Endothelial cell of umbilical vein (primary cell): Measurements from ENCODE around the gene GLB1L. TPM values are rescaled to one million over a fixed set of nuclear protein-coding genes. Genes with fewer than 3 reads are reported as not detected.

ENCODE experiments used
- BruUV-seq: library from RNA; stranded (reverse); fragments of 400-500 nt; replicated peaks from 2 replicates; lab custom pipeline; 2021; lab: Mats Ljungman, UMichigan
- CTCF ChIA-PET: fragments of 300-600, 350-600 bp; sonication (Branson Sonifier 250); formaldehyde crosslinking; loops from one replicate; lab custom pipeline; 2021; ENCODE audit warnings: antibody characterized with exemption, inconsistent platforms; lab: Charles Lee
- POLR2A ChIA-PET: fragments of 300-600, 350-600 bp; sonication (Branson Sonifier 250); formaldehyde crosslinking; loops from one replicate; lab custom pipeline; 2021; ENCODE audit warnings: antibody characterized with exemption, inconsistent platforms; lab: Charles Lee
- DNase-seq: peaks from one replicate; pipeline ENCODE4 v3.0.0-alpha.2; 2011; ENCODE audit warnings: low read depth, low spot score
- FAIRE-seq: peaks from 2 replicates; lab custom pipeline; 2011; peaks lifted over from hg19 to GRCh38; lab: Jason Lieb, UNC
- H2AFZ ChIP-seq: 2 replicates; pipeline ENCODE4 v1.6.0; 2012; ENCODE audit warnings: low read depth, low read length, control low read depth, inconsistent platforms
- H3K27ac ChIP-seq: 2 replicates; pipeline ENCODE4 v1.5.1; 2011; ENCODE audit warnings: low read depth, mild to moderate bottlenecking, control low read depth, low read length, moderate library complexity; ENCODE audit not compliant: insufficient read depth
- H3K27me3 ChIP-seq, 2 experiments: 2 replicates each; pipeline versions ENCODE4 v1.6.0 to v1.6.1; 2011; ENCODE audit warnings: low read length in 2 of 2, mixed read lengths in 1 of 2; ENCODE audit not compliant: control insufficient read depth in 2 of 2, insufficient read depth in 2 of 2
- H3K36me3 ChIP-seq, 2 experiments: 2 replicates in 1 of 2; 3 replicates in 1 of 2; pipeline ENCODE4 v1.5.1; 2011; ENCODE audit warnings: low read length in 2 of 2, mild to moderate bottlenecking in 1 of 2, moderate library complexity in 1 of 2; ENCODE audit not compliant: control insufficient read depth in 2 of 2, insufficient read depth in 2 of 2; ENCODE audit errors: extremely low read depth in 1 of 2
- H3K4me1 ChIP-seq: 3 replicates; pipeline ENCODE4 v1.5.1; 2011; ENCODE audit warnings: mild to moderate bottlenecking, low read length; ENCODE audit not compliant: control insufficient read depth, insufficient read depth; ENCODE audit errors: extremely low read depth
- H3K4me2 ChIP-seq: 2 replicates; pipeline ENCODE4 v1.6.1; 2011; ENCODE audit warnings: low read length, control low read depth, mixed read lengths; ENCODE audit not compliant: insufficient read depth
- H3K4me3 ChIP-seq, 3 experiments: fragments of 200-600 bp in 1 of 3; sonication (generic), shearing (Covaris generic) in 1 of 3; replicated peaks in 1 of 3; 2 replicates each; pipeline ENCODE4 v1.5.1; 2011 to 2016; ENCODE audit warnings: control low read depth in 3 of 3, low read length in 3 of 3, mild to moderate bottlenecking in 2 of 3, inconsistent platforms in 1 of 3, low read depth in 1 of 3, moderate library complexity in 1 of 3; ENCODE audit not compliant: insufficient read depth in 1 of 3
- H3K79me2 ChIP-seq: 2 replicates; pipeline ENCODE4 v1.6.0; 2012; ENCODE audit warnings: low read length, inconsistent platforms; ENCODE audit not compliant: control insufficient read depth, insufficient read depth
- H3K9ac ChIP-seq: replicated peaks from 2 replicates; pipeline ENCODE3; 2011; ENCODE audit warnings: low read length, control low read depth; ENCODE audit not compliant: insufficient read depth; ENCODE audit errors: extremely low read depth
- H3K9me1 ChIP-seq: replicated peaks from 3 replicates; pipeline ENCODE4 v1.6.0; 2011; ENCODE audit warnings: mild to moderate bottlenecking, low read length; ENCODE audit not compliant: control insufficient read depth, insufficient read depth; ENCODE audit errors: extremely low read depth
- H3K9me3 ChIP-seq: replicated peaks from 2 replicates; pipeline ENCODE4 v1.5.1; 2012; ENCODE audit warnings: low read length, inconsistent platforms; ENCODE audit not compliant: control insufficient read depth, insufficient read depth
- H4K20me1 ChIP-seq: replicated peaks from 2 replicates; pipeline ENCODE3; 2011; ENCODE audit warnings: mild to moderate bottlenecking, low read length; ENCODE audit not compliant: control insufficient read depth, insufficient read depth; ENCODE audit errors: extremely low read depth
- CTCF ChIP-seq, 2 donors: IDR thresholded peaks; 1 replicate in 1 of 2; 2 replicates in 1 of 2; pipeline ENCODE4 v1.5.1; 2011; ENCODE audit warnings: low read length in 2 of 2, mild to moderate bottlenecking in 2 of 2, moderate library complexity in 2 of 2, control low read depth in 1 of 2, inconsistent platforms in 1 of 2, low read depth in 1 of 2; ENCODE audit not compliant: insufficient read depth in 1 of 2; ENCODE audit errors: extremely low read depth in 1 of 2
- EZH2 ChIP-seq: IDR thresholded peaks from 2 replicates; pipeline ENCODE4 v1.6.1; 2012; ENCODE audit warnings: borderline replicate concordance, low read depth, mild to moderate bottlenecking, moderate library complexity, low read length, inconsistent platforms; ENCODE audit not compliant: severe bottlenecking
- FOS ChIP-seq: IDR thresholded peaks from 2 replicates; pipeline ENCODE4 v1.6.1; 2011; ENCODE audit warnings: mild to moderate bottlenecking, low read length, moderate library complexity, borderline replicate concordance; ENCODE audit not compliant: insufficient read depth
- GATA2 ChIP-seq: IDR thresholded peaks from 2 replicates; pipeline ENCODE4 v1.7.0; 2011; ENCODE audit warnings: low read depth, mild to moderate bottlenecking, moderate library complexity, mixed read lengths, low read length; ENCODE audit not compliant: insufficient read length, insufficient read depth
- JUN ChIP-seq: IDR thresholded peaks from 2 replicates; pipeline ENCODE4 v1.6.1; 2011; ENCODE audit warnings: borderline replicate concordance, low read depth; ENCODE audit not compliant: insufficient read length, insufficient read depth
- MAX ChIP-seq: IDR thresholded peaks from 2 replicates; pipeline ENCODE4 v1.6.1; 2011; ENCODE audit not compliant: insufficient read depth, insufficient read length
- MYC ChIP-seq: IDR thresholded peaks from one replicate; pipeline ENCODE4 v1.6.1; 2011; ENCODE audit warnings: mild to moderate bottlenecking, low read depth, low read length
- POLR2A ChIP-seq: IDR thresholded peaks from 2 replicates; pipeline ENCODE4 v1.6.1; 2012; ENCODE audit warnings: low read depth, mild to moderate bottlenecking, control low read depth, low read length
- POLR2AphosphoS5 ChIP-seq: IDR thresholded peaks from 2 replicates; pipeline ENCODE4 v1.6.1; 2012; ENCODE audit warnings: low read depth, mild to moderate bottlenecking, control low read depth, low read length, moderate library complexity; ENCODE audit not compliant: insufficient read depth
- dilution Hi-C: fragments of 300-500 bp; cut with MboI; formaldehyde crosslinking; loops from one replicate; pipeline ENCODE4 v1.15.0; 2019; ENCODE audit warnings: low sequenced_read_pairs; ENCODE audit not compliant: extremely low pct_ligation_motif_present
- intact Hi-C: fragments of 100-400 bp; cut with micrococcal nuclease; formaldehyde crosslinking; loops from one replicate; pipeline ENCODE4 v1.10.0; 2022
- polyA plus RNA-seq, 4 experiments: library from polyadenylated mRNA; depleted of rRNA in 3 of 4; stranded (reverse) in 3 of 4; unstranded in 1 of 4; fragments of >200 nt; gene quantifications; 2 replicates each; pipeline versions ENCODE4 v1.2.1 to v1.2.3, GENCODE V29; 2011 to 2012; ENCODE audit warnings: missing spikeins in 1 of 4
- total RNA-seq: library from RNA; stranded (reverse); gene quantifications from 2 replicates; pipeline ENCODE4 v1.2.3, GENCODE V29; 2021

Gene GLB1L
- total and polyA plus RNA-seq, 2 donors (not counting 3 experiments of a cell fraction or from before 2014, with no cell fraction given): 9.2 to 11.9 TPM

GRCh38 chr2:219245899-219246230, 621 bp upstream of the GLB1L start:
- Histone ChIP-seq H3K9me3 (no peaks in the 10 kb centered on the region), H3K79me2 (peaks cover 15% of the 10 kb centered on the region), H3K27ac (peak overlapping the region; percentile 92), H3K9me1 (no peaks in the 10 kb centered on the region), H3K36me3 (peaks cover 2% of the 10 kb centered on the region in 2 experiments), H2AFZ (no peak overlapping the region), H3K4me2 (peak overlapping the region; percentile 86), H3K27me3 (no peaks in the 10 kb centered on the region), H3K4me1 (peaks cover 31% of the 10 kb centered on the region), H3K4me3 (peak overlapping the region; percentile 67 to 80 (median 67)), H4K20me1 (no peaks in the 10 kb centered on the region), H3K9ac (peak overlapping the region; percentile 97)
- BruUV-seq: no TSS peak
- dilution Hi-C loops: no loop called here
- DNase-seq (no peak), FAIRE-seq (no peak)
- intact Hi-C loops: loop anchor here (1.0 to 2.0 kb wide), 7 partner anchors 17 to 86 kb away; partner anchors contain the start of genes ABCB6, ANKZF1, ATG9A and DNAJB2
- ChIA-PET CTCF (interaction anchor here (1.0 to 2.1 kb wide), 4 partner anchors 34 to 74 kb away, joined by 3 to 12 read pairs (median 4); no protein-coding TSS in a partner anchor), POLR2A (no interaction called here)
- TF ChIP-seq FOS (no peak), JUN (no peak), CTCF (IDR thresholded peaks at IDR 0.05; ENCODE audit: extremely low read depth in 1 of 2, insufficient read depth in 1 of 2, low read depth in 1 of 2, low read length in 2 of 2) (no peak), POLR2AphosphoS5 (no peak), MYC (no peak), POLR2A (no peak), GATA2 (no peak), EZH2 (no peak), MAX (no peak)
